DND-41 (cell line): ENCODE measurements around the gene SERGEF.

ENCODE experiments used
- ATAC-seq: fragments of 200-7000 bp; cut with Tn5 transposase; 3 replicates; pipeline ENCODE4 v1.9.1; 2021; ENCODE audit warnings: low read depth; ENCODE audit not compliant: insufficient read depth
- DNase-seq: peaks from one replicate; pipeline ENCODE4 v3.0.0-alpha.2; 2020
- H2AFZ ChIP-seq: 2 replicates; pipeline ENCODE4 v1.6.0; 2012; ENCODE audit warnings: low read depth, low read length
- H3K27ac ChIP-seq: 2 replicates; pipeline ENCODE4 v1.5.1; 2012; ENCODE audit warnings: low read length, inconsistent platforms
- H3K27me3 ChIP-seq: fragments of 200-600 bp; sonication (generic); 2 replicates; pipeline ENCODE4 v1.6.0; 2012; ENCODE audit warnings: low read length, mild to moderate bottlenecking, inconsistent platforms; ENCODE audit not compliant: insufficient read depth, poor library complexity
- H3K36me3 ChIP-seq: 2 replicates; pipeline ENCODE4 v1.5.1; 2012; ENCODE audit warnings: low read length, inconsistent platforms; ENCODE audit not compliant: insufficient read depth
- H3K4me1 ChIP-seq: 2 replicates; pipeline ENCODE4 v1.5.1; 2012; ENCODE audit warnings: mild to moderate bottlenecking, low read length; ENCODE audit not compliant: insufficient read depth
- H3K4me2 ChIP-seq: 2 replicates; pipeline ENCODE4 v1.6.0; 2012; ENCODE audit warnings: mild to moderate bottlenecking, moderate library complexity, low read length, inconsistent platforms; ENCODE audit not compliant: insufficient read depth
- H3K4me3 ChIP-seq, 2 experiments: fragments of 200-600 bp in 1 of 2; shearing (Covaris generic) in 1 of 2; 2 replicates each; pipeline ENCODE4 v1.5.1; 2012 to 2016; ENCODE audit warnings: inconsistent platforms in 2 of 2, low read length in 2 of 2, mild to moderate bottlenecking in 2 of 2, low read depth in 1 of 2, moderate library complexity in 1 of 2
- H3K79me2 ChIP-seq: 2 replicates; pipeline ENCODE4 v1.6.0; 2012; ENCODE audit warnings: low read length, inconsistent platforms; ENCODE audit not compliant: insufficient read depth
- H3K9ac ChIP-seq: 2 replicates; pipeline ENCODE4 v1.6.0; 2012; ENCODE audit warnings: low read depth, mild to moderate bottlenecking, inconsistent platforms, low read length, moderate library complexity
- H3K9me3 ChIP-seq: 2 replicates; pipeline ENCODE4 v1.5.1; 2012; ENCODE audit warnings: low read length, moderate library complexity, mild to moderate bottlenecking, inconsistent platforms; ENCODE audit not compliant: insufficient read depth, severe bottlenecking
- H4K20me1 ChIP-seq: 2 replicates; pipeline ENCODE4 v1.6.0; 2012; ENCODE audit warnings: low read length; ENCODE audit not compliant: insufficient read depth
- EZH2 ChIP-seq: IDR thresholded peaks from 3 replicates; pipeline ENCODE4 v1.6.1; 2012; ENCODE audit warnings: borderline replicate concordance, low read depth, mild to moderate bottlenecking, moderate library complexity, low read length, inconsistent platforms; ENCODE audit not compliant: severe bottlenecking
- TF ChIP-seq, protein P1 (sequence below): IDR thresholded peaks from 2 replicates; pipeline ENCODE4 v1.5.1; 2012; ENCODE audit warnings: borderline replicate concordance, low read length, moderate library complexity, mild to moderate bottlenecking; ENCODE audit not compliant: poor library complexity, severe bottlenecking; ENCODE audit errors: extremely low read depth

SERGEF gene

DNA sequence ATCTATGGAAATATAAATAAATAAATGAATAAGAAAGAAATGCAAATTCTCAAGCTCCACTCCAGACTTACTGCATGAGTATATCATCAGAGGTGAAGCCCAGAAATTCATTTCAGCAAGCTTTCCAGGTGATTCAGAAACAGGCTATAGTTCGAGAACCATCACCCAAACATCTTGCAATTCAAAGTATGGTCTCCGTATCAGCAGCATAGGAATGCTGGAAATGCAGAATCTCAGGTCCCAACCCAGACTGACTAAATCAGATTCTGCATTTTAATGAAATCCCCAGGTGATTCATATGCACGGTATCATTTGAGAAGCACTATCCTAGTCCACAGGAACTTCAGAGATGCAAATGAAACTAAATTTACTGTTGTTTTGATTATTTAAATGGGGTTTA is 95.3 kb downstream of the SERGEF start:
- H3K27ac ChIP-seq, result no peak overlapping the region
- no peak overlapping the region for H3K9ac ChIP-seq
- no peak overlapping the region for H2AFZ ChIP-seq
- peaks cover 20% of the 10 kb centered on the region; the same call in 1 of the 2 replicates for H3K36me3 ChIP-seq
- no peaks in the 10 kb centered on the region for H3K4me1 ChIP-seq
- no peak for TF ChIP-seq EZH2
- TF ChIP-seq, protein P1, sequence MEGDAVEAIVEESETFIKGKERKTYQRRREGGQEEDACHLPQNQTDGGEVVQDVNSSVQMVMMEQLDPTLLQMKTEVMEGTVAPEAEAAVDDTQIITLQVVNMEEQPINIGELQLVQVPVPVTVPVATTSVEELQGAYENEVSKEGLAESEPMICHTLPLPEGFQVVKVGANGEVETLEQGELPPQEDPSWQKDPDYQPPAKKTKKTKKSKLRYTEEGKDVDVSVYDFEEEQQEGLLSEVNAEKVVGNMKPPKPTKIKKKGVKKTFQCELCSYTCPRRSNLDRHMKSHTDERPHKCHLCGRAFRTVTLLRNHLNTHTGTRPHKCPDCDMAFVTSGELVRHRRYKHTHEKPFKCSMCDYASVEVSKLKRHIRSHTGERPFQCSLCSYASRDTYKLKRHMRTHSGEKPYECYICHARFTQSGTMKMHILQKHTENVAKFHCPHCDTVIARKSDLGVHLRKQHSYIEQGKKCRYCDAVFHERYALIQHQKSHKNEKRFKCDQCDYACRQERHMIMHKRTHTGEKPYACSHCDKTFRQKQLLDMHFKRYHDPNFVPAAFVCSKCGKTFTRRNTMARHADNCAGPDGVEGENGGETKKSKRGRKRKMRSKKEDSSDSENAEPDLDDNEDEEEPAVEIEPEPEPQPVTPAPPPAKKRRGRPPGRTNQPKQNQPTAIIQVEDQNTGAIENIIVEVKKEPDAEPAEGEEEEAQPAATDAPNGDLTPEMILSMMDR, result no peak
- H3K79me2 ChIP-seq, result no peaks in the 10 kb centered on the region
- DNase-seq (no peak), ATAC-seq (no peak)
- H4K20me1 ChIP-seq, result 0 out of 2 replicates have a peak, but pooled peaks cover 3% of the 10 kb centered on the region
- H3K4me3 ChIP-seq, result no peak overlapping the region
- no peaks in the 10 kb centered on the region for H3K27me3 ChIP-seq
- no peaks in the 10 kb centered on the region for H3K9me3 ChIP-seq
- no peak overlapping the region for H3K4me2 ChIP-seq

DNA sequence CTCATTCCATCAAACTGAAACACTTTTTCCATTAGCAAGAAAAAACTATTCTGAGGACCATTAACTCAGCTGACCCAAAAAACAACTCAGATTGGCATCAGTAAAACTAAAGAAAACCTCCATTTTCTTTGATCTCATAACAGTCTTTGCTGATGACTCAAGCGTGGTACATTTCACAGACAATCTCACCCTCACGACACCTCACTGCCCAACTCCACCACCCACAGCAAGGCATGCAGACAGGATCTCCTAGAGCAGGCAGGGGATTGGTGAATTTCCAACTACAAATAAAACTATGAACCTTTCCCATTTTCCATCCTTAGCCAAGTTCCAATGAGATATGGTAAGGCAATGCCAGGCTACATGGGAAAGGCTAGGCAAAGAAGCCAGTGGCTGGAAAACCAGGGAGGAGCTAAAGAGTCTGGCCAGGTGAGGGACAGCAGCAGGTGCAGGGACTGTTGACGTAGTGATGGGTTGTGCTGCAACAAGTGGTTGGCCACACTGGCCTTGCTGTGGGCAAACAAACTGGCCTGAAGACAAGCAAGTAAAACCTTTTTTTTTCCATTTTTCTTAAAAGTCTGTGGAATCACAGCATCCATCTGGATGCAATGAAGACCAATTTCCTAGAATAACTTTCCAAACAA is 97.2 kb downstream of the SERGEF start:
- TF ChIP-seq, protein P1, result no peak
- no peak for TF ChIP-seq EZH2
- Histone ChIP-seq H2AFZ (no peak overlapping the region), H3K36me3 (peaks cover 14% of the 10 kb centered on the region; the same call in 1 of the 2 replicates), H3K9ac (no peak overlapping the region), H3K27me3 (no peaks in the 10 kb centered on the region), H3K27ac (no peak overlapping the region), H3K4me1 (no peaks in the 10 kb centered on the region), H4K20me1 (no peaks in the 10 kb centered on the region), H3K4me3 (no peak overlapping the region), H3K79me2 (no peaks in the 10 kb centered on the region), H3K9me3 (no peaks in the 10 kb centered on the region), H3K4me2 (no peak overlapping the region)
- DNase-seq (no peak), ATAC-seq (no peak)

DNA sequence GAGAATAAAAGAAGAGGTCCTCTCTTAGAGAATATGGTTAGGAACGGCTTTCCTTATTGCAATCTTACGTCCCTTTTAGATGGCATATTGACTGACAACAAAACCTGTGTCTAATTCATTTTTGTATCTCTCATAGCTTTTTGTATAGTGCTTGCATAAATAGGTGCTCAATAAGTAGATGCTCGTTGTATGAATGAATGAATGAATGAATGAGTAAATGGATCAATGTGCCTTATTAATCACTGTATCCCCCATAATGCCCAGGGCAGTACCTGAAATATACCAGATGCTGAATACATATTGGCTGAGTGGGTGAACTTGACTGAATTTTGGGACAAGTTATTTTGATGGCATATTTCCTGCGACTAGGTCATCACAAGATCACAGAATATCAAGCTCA is 97.9 kb downstream of the SERGEF start:
- H3K4me2 ChIP-seq, result no peak overlapping the region
- ATAC-seq, result no peak
- H4K20me1 ChIP-seq, result no peaks in the 10 kb centered on the region
- H3K4me3 ChIP-seq, result no peak overlapping the region
- no peak overlapping the region for H2AFZ ChIP-seq
- no peak overlapping the region for H3K27ac ChIP-seq
- H3K27me3 ChIP-seq, result no peaks in the 10 kb centered on the region
- no peak for TF ChIP-seq EZH2
- TF ChIP-seq, protein P1, result no peak
- no peak overlapping the region for H3K9ac ChIP-seq
- H3K79me2 ChIP-seq, result no peaks in the 10 kb centered on the region
- peaks cover 13% of the 10 kb centered on the region; the same call in 1 of the 2 replicates for H3K36me3 ChIP-seq
- no peaks in the 10 kb centered on the region for H3K9me3 ChIP-seq
- no peaks in the 10 kb centered on the region for H3K4me1 ChIP-seq
- DNase-seq, result no peak
